HG02981 (cell line): ENCODE measurements around the gene NAP1L5.

ENCODE experiments used
- ATAC-seq: cut with Tn5 transposase; IDR thresholded peaks from one replicate; pipeline ENCODE4 v1.9.1; 2021; ENCODE audit warnings: mild to moderate bottlenecking, moderate library complexity; ENCODE audit not compliant: unreplicated experiment

Gene NAP1L5

GRCh38 chr4:88722828-88723227 is 25.2 kb upstream of the NAP1L5 start:
- no peak for ATAC-seq

- no peak for ATAC-seq
These were observed 24.7 kb upstream of the NAP1L5 start for GRCh38 chr4:88722276-88722780.

GRCh38 chr4:88720451-88721428 is 23.1 kb upstream of the NAP1L5 start:
- no peak for ATAC-seq

GRCh38 chr4:88719381-88719780 is 21.8 kb upstream of the NAP1L5 start:
- no peak for ATAC-seq

- no peak for ATAC-seq
These were observed 20.5 kb upstream of the NAP1L5 start for GRCh38 chr4:88718098-88718497.

- no peak for ATAC-seq
These were observed 16.2 kb upstream of the NAP1L5 start for GRCh38 chr4:88713782-88714181.

- ATAC-seq = no peak
These were observed 12.4 kb upstream of the NAP1L5 start for GRCh38 chr4:88709989-88710388.

GRCh38 chr4:88706574-88706973 is 8.9 kb upstream of the NAP1L5 start:
- no peak for ATAC-seq

- no peak for ATAC-seq
These were observed 8.3 kb upstream of the NAP1L5 start for GRCh38 chr4:88705805-88706492.

- no peak for ATAC-seq
These were observed 7.6 kb upstream of the NAP1L5 start for GRCh38 chr4:88705223-88705622.

- ATAC-seq = no peak
These were observed 5.2 kb upstream of the NAP1L5 start for GRCh38 chr4:88702782-88703181.

- ATAC-seq = no peak
These were observed 890 bp upstream of the NAP1L5 start for GRCh38 chr4:88698519-88698918.

GRCh38 chr4:88697141-88697540 is 488 bp downstream of the NAP1L5 start:
- no peak for ATAC-seq

- ATAC-seq = no peak
These were observed 999 bp downstream of the NAP1L5 start for GRCh38 chr4:88696630-88697029.

GRCh38 chr4:88693792-88694191 is 3.8 kb downstream of the NAP1L5 start:
- no peak for ATAC-seq

- no peak for ATAC-seq
These were observed 7.3 kb downstream of the NAP1L5 start for GRCh38 chr4:88690355-88690754.

GRCh38 chr4:88681209-88681608 is 16.4 kb downstream of the NAP1L5 start:
- ATAC-seq = no peak

GRCh38 chr4:88675543-88675942 is 22.1 kb downstream of the NAP1L5 start:
- no peak for ATAC-seq

- ATAC-seq = no peak
These were observed 22.6 kb downstream of the NAP1L5 start for GRCh38 chr4:88674979-88675378.

- ATAC-seq = no peak
These were observed 23.1 kb downstream of the NAP1L5 start for GRCh38 chr4:88674565-88674964.

- no peak for ATAC-seq
These were observed 23.7 kb downstream of the NAP1L5 start for GRCh38 chr4:88673886-88674285.

GRCh38 chr4:88672987-88673386 is 24.6 kb downstream of the NAP1L5 start:
- ATAC-seq = peak; percentile 54
